ENCODE results near the gene FUT9. TPM values are rescaled to one million over a fixed set of nuclear protein-coding genes. Genes with fewer than 3 reads are reported as not detected.

FUT9 gene
- total RNA-seq, 1 experiment from 2014 or later, result not detected

GRCh38 chr6:96066376-96066775, 50.6 kb downstream of the FUT9 start:
- no peak for DNase-seq (ENCODE audit: low spot score)

DNA sequence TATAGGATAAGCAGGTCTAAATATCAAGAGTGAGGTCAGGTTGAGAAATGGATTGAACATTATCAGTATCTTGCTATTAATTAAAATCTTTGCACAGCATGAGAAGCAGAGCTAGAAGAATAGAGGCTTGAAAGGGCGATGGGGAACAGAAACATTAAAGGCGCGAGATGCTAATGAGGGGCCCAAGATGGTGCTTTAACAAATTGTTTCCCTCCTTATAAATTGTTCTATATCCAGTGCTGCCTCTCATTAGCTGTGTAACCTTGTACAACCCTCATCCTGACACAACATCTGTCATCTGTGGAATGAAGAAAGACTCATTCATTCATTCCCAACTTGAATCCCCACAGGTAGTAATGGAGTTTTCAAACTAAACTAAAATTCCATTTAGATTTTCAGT, 57.8 kb downstream of the FUT9 start:
- no peak for DNase-seq (ENCODE audit: low spot score)

DNA sequence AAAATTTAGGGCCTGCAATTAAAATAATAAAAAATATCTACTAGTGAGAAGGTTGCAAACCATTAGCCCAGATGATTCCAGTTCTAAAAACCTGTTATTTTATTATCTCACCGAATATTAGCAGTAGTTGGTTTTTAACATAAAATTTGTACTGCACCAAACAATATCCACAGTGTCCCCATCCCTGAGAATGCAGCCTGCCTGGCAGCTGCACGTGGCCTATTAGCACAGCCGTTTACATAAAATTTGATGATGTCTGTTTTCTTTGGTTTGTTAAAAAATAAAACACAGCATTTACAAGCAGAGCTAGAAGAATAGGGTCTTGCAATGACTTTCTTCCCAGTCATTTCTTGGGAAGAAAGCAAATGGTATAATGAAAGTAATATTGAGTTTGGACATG, 58.2 kb downstream of the FUT9 start:
- no peak for DNase-seq (ENCODE audit: low spot score)

DNA sequence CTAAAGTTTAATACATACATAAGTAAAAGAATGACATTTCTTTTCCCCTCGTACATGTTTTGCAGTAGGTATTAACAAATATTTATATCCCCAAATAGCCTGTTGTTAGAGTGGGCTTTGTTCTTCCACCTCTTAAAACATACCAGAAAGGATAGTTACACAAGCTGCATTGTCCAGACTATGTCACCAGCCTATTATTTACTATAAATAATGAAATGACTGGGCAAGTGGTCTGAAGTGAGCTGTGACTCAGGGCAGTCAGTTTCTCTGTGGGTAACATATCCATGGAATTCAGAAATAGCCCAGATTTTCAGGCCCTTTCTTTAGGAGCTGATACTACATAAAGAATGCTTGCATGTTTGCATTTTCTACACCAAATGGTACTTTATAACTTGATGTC, 60.1 kb downstream of the FUT9 start:
- DNase-seq (ENCODE audit: low spot score), result no peak

- no peak for DNase-seq (ENCODE audit: low spot score)
Measured at GRCh38 chr6:96086745-96087144, 71.0 kb downstream of the FUT9 start.

DNA sequence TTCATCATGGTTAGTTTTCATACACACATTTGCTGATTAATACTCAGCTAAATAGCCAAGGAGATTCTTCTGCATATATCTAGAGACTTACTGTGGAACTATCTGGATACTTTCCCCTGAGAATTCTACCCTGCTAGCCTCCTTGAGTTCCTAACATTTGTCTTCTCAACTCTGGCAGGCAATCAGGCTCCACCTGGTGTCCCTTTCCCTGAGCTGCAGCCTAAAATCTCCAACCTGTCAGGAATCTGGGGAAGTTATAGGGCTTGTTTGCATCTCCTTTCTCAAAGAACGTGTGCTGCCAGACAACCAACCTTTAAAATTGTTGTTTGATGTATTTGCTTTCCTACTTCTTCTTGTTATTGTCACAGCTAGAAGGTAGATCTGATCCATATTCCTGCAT, 73.4 kb downstream of the FUT9 start:
- peak; percentile 45 for DNase-seq (ENCODE audit: low spot score)

DNA sequence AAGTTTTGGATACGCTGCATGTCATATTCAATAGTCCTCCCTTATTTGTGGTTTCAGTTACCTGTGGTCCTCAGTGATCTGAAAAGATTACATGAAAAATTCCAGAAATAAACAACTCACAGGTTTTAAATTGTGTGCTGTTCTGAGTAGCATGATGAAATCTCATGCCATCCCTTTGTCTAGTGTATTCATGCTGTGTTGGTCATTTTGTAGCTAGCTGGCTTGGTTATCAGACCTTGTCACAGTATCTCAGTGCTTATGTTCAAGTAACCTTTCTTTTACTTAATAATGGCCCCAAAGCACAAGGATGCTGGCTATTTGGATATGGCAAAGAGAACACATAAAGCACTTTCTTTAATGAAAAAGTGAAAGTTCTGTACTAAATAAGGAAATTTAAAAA, 78.3 kb downstream of the FUT9 start:
- DNase-seq (ENCODE audit: low spot score), result no peak

GRCh38 chr6:96099069-96099468, 83.3 kb downstream of the FUT9 start:
- no peak for DNase-seq (ENCODE audit: low spot score)

DNA sequence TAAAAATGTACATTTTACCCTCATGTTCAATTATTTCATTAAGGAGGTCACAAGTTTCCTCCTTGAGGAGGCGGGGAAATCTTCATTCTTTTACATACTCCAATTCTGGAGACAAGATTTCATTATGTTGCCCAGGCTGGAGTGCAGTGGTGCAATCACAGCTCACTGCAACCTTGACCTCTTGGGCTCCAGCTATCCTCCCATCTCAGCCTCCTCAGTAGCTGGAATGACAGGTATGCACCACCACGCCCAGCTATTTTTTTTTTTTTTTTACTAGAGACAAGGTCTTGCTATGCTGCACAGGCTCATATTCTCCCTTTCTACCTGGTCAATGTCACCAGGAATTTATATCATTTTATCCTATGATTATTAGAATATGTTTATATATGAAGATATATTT, 85.8 kb downstream of the FUT9 start:
- DNase-seq (ENCODE audit: low spot score), result no peak

- DNase-seq (ENCODE audit: low spot score), result no peak
Measured at GRCh38 chr6:96104910-96105309, 89.1 kb downstream of the FUT9 start.

GRCh38 chr6:96110878-96111277, 95.1 kb downstream of the FUT9 start:
- no peak for DNase-seq (ENCODE audit: low spot score)

DNA sequence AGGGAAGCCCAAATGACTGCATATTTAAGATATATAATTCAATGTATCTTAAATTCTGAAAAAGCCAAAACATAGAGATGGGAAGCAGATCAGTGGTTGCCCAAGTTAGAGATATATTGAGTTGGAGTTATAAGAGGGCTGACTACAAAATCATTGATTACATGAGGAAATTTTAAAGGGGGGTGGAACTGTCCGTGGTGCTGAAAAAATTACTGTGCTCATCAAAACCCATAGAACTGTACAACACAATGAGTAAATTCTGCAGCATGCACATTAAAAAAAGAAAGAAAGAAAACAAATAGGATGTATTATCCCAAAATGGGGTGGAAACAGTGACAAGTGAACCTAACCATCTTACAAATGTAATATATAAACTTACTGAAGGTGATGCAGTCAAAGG, 100.9 kb downstream of the FUT9 start:
- peak; percentile 37 for DNase-seq (ENCODE audit: low spot score)

- no peak for DNase-seq (ENCODE audit: low spot score)
Measured at GRCh38 chr6:96124778-96125177, 109.0 kb downstream of the FUT9 start.

- no peak for DNase-seq (ENCODE audit: low spot score)
Measured at GRCh38 chr6:96138406-96138805, 122.6 kb downstream of the FUT9 start.

- DNase-seq (ENCODE audit: low spot score), result no peak
Measured at GRCh38 chr6:96142142-96142541, 126.4 kb downstream of the FUT9 start.

DNA sequence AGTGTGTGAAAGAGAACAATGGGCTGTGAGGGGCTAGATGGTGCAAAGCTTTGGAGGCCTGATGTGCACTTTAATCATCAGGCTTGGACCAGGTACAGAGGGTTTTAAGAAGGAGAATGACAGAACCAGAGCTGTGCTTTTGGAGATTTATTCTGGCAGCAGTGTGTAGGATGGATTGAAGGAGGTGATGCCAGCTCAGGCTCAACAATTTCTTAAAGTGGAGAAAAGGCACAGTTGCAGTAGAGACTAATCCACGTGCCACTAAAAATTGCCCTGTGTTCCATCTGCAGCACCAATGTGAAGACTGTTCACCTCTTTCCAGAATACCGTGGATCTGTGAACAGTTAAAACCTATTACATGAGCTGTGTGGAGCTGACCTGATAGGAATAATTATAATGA, 134.7 kb downstream of the FUT9 start:
- DNase-seq (ENCODE audit: low spot score), result no peak

- DNase-seq (ENCODE audit: low spot score), result no peak
Measured at GRCh38 chr6:96151707-96152106, 135.9 kb downstream of the FUT9 start.

DNA sequence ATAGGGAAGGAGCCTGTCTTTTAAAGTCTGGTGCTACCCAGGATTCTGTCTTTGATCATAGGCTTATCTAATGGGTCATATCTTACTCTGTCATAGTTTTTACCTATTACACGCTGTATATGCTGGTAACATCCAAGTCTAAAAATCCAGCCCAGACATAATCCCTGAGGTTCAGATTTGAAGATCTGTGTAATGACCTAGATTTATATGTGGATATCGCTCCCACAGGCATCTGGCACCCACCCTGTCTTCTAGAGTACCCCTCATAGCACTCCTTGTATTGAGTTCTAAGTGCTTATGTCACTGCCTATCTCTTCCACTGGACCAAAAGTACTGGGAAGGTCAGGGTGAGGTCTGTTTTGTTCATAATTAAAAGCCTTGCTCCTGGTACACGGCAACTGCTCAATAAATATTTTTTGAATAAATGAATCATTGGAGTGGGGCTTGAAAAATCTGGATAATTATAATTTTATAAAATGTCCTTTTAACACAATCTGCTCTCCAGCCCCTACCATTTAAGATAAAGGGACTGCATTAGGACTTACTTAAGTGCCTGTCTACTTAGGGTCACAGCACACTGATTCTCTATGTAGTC, 136.4 kb downstream of the FUT9 start:
- no peak for DNase-seq (ENCODE audit: low spot score)

DNA sequence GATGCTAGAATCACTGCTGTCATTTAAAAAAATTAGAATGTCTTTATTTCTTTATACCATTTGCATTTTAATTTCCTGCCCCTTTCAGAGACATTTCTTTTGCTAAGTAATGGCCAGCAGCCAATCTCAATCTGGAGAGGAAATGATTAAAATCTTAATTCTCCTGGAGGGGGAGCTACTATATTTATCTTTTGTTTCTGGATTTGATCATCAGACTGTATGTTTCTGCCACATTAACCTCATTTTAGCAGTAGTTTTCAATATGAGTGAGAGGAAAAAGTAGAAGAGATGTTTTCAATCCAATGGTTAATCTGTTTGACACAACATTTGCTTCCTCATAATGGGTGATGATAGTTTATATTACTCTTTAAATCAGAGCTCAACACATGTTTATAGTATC, 138.0 kb downstream of the FUT9 start:
- DNase-seq (ENCODE audit: low spot score), result peak; percentile 7

DNA sequence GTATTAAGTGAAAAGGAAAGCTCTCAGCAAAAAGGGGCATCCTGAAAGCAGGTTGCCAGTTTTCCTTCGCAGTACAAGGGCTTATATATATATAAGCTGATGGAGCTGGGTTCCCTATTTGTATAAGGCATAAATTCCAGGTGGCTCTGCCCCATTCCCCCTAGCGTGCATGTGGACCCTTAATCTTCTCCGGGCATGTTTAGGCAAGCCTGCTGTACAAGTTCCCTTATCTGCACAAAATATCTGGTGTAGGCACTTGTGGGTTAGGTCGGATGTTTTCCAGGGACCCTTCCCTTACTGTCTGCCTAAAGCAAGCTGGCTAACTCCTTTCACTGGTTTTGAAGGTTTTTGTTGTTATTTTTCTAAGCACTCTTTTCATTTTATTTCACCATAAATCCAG, 140.7 kb downstream of the FUT9 start:
- DNase-seq (ENCODE audit: low spot score), result no peak

- DNase-seq (ENCODE audit: low spot score), result no peak
Measured at GRCh38 chr6:96157018-96157565, 141.3 kb downstream of the FUT9 start.

- DNase-seq (ENCODE audit: low spot score), result no peak
Measured at GRCh38 chr6:96162711-96163120, 146.9 kb downstream of the FUT9 start.

- DNase-seq (ENCODE audit: low spot score), result no peak
Measured at GRCh38 chr6:96164802-96165201, 149.0 kb downstream of the FUT9 start.

- no peak for DNase-seq (ENCODE audit: low spot score)
Measured at GRCh38 chr6:96171112-96171511, 155.3 kb downstream of the FUT9 start.

Data from HT-29 (cell line).